HT1080 (cell line): Measurements from ENCODE around the gene C1GALT1. TPM values are rescaled to one million over a fixed set of nuclear protein-coding genes. Genes with fewer than 3 reads are reported as not detected.
"Not testable (repeated sequence)": the region's sequence is repeated elsewhere in the genome, so short reads cannot be mapped to it uniquely, and the experiment has no call there.

Source experiments
- DNase-seq: peaks from one replicate; pipeline ENCODE4 v3.0.0-alpha.2; 2015; ENCODE audit warnings: low read depth
- polyA plus RNA-seq, 2 experiments: library from polyadenylated mRNA; depleted of rRNA; stranded (reverse); fragments of >200 nt; gene quantifications; 2 replicates each; pipeline ENCODE4 v1.2.3, GENCODE V29; 2015
- total RNA-seq: library from RNA; depleted of rRNA; stranded (reverse); fragments of >200 nt; shearing (Covaris generic); gene quantifications from 2 replicates; pipeline ENCODE4 v1.2.3, GENCODE V29; 2014; rRNA removed

The C1GALT1 gene
- 31.6 and 41.8 TPM in 2 replicates for total RNA-seq
- 52.5 and 56.6 TPM in 2 replicates for polyA plus RNA-seq (2015; cell fraction: cytosol; rRNA removed)
- polyA plus RNA-seq (2015; cell fraction: nucleus; rRNA removed): 42.1 and 48.2 TPM in 2 replicates

DNA sequence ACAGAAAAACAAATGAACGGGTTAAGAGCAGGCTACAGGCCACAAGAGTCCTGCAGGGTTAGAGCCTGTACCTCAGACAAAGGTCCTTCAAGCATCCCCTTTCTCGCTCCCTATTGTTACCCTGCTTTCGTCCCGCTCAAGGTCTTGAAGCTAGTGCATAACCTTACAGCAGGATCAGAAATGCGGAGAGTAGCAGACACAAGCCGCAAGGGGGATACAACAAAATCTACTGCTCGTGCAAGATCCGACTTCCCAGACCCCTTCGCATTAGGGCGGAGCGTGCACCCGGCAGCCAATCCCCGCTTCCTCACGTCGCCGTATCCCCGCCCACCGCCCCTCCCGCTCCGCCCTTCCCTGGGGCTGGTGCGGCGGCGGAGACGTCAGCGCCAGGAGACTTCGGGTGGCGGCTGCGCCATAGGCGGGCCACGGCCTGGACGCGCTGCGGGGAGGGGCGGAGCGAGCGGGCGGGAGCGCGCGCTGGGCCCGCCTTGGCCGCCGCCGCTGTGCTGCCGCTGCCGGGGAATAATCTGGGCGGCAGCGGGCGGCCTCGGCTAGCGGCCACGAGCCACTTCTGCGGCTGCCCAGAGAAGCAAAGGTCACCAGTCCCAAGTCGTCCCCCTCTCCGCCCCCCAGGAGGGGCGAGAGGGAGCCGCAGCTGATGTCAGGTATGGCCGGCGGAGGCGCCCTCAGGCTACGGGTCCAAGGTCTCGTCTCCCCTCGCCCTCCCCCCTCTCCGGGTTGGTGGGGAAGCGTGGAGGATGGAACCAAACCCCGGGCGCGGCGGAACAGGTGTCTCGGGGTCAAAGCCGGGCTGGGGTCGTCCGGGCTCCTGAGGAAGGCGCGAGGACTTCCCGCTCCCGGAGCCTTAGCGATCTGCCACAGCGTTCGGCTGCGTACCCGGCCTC is at the start of gene C1GALT1:
Gene C1GALT1, plus strand, starts transcription at position 389 of the 905 bp plus-strand sequence. CDS start 51,776 bp downstream, outside the sequence.
- peak; percentile 95 for DNase-seq

DNA sequence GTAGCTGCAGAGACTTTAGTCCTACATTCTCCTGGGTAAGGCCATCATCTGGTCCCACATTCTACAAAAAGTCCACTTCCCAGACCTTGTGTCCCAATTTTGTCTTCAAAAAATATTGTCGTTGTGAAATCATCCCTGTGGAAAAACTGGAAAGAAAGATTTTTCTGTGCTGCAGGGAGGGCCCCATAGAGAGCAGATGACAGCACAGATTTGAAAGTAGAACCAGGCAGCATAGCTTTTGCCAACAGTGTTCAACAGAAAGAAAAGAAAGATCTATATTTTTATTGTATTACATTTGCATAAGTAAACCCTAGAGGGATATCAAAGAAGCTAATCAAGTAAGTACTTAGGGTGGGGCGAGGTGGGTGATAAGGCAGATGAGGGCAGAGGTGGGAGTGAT is 48.3 kb upstream of the C1GALT1 start:
- DNase-seq: no peak

DNA sequence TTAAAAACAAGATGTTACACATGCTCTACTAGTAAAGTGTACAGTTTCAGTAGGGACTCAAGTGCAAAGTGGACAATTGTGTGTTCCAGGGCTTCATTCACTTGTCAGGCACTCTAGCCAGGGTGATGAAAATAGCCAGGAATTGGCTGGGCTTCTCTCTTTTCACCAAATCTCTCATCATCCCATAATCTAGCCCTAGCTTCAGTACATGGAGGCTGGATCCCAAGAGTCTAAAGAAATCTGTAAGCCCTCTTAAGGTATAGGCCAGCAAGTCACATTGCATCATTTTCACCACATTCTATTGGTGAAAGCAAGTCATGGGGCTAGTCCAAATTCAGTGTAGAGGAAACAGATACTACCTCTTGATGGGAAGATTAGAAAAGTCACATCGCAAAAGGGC is 47.3 kb upstream of the C1GALT1 start:
- DNase-seq: no peak

- not testable (repeated sequence) for DNase-seq
Observed at GRCh38 chr7:7135924-7136323, 46.4 kb upstream of the C1GALT1 start.

GRCh38 chr7:7136466-7137381 is 45.6 kb upstream of the C1GALT1 start:
- DNase-seq: no peak

- DNase-seq: no peak
Observed at GRCh38 chr7:7138897-7139296, 43.4 kb upstream of the C1GALT1 start.

GRCh38 chr7:7143404-7143803 is 38.9 kb upstream of the C1GALT1 start:
- not testable (repeated sequence) for DNase-seq

DNA sequence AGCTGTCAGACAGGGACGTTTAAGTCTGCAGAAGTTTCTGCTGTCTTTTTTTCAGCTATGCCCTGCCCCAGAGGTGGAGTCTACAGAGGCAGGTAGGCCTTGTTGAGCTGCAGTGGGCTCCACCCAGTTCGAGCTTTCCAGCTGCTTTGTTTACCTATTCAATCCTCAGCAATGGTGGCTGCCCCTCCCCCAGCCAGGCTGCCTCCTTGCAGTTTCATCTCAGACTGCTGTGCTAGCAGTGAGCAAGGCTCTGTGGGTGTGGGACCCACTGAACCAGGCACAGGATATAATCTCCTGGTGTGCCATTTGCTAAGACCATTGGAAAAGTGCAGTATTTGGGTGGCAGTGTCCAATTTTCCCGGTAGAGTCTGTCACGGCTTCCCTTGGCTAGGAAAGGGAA is 37.2 kb upstream of the C1GALT1 start:
- DNase-seq: not testable (repeated sequence)

GRCh38 chr7:7146837-7147236 is 35.5 kb upstream of the C1GALT1 start:
- no peak for DNase-seq

DNA sequence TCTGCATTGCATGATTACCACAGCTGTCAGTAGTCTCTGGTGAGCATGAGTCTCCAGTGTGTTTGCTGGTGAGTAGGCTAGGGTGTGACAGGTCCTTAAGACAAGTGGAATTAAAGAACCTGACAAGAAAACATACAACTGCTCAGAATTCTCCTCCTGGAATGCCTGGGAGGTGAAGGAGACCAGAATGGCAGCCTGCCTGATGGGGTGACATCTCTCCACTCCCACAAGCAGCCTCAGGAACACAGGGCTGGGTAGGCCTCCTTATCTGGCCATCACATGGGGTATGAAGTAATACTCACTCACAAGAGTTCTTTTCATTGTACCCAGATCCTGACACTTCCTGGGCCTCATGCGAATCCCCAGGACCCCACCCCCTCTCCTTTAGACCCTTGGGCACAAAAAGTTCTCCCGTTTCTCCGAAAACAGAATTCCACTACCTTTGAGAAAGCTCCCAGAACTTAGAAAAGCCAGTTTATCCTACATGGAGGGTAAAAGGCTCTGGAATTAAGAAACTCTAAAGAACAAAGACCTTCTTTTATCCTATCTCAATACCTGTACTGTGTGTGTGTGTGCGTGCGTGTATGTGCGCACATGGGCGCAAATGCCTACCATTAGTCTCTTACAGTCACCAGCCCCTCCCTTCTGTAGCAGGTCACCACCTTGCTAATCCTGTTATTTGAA is 33.4 kb upstream of the C1GALT1 start:
- DNase-seq: no peak

DNA sequence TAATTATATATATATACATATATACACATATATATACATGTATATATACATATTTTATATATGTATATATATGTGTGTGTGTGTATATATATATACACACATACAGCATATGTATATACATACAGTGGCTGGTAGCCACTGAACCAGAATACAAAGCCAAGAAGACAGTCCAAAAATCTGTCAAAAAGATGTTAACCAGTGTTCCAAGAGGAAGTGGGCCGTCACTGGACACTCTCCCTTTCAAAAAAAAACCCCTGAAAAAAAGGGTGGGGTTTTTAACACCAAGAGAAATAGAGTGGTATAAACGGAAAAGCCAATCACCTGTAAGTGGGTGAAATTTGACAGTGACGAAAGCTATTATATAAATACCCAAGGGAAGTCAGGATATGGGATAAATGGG is 31.1 kb upstream of the C1GALT1 start:
- DNase-seq: no peak

DNA sequence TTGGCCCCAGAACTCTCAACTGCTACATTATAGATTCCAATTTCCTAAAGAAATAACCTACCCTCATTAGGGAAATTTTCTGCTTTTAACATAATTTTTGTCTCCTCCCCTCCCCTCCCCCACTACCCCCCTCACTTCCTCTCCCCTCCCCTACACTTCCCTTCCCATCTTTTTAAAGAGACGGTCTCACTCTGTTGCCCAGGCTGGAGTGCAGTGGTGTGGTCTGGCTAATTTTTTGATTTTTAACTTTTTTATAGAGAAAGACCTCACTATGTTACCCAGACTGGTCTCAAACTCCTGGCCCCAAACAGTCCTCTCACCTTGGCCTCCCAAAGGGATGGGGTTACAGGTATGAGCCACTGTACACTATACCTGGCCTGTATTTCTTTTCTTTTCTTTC is 30.5 kb upstream of the C1GALT1 start:
- no peak for DNase-seq

GRCh38 chr7:7152315-7152714 is 30.0 kb upstream of the C1GALT1 start:
- DNase-seq: no peak

GRCh38 chr7:7154355-7154754 is 28.0 kb upstream of the C1GALT1 start:
- not testable (repeated sequence) for DNase-seq

DNA sequence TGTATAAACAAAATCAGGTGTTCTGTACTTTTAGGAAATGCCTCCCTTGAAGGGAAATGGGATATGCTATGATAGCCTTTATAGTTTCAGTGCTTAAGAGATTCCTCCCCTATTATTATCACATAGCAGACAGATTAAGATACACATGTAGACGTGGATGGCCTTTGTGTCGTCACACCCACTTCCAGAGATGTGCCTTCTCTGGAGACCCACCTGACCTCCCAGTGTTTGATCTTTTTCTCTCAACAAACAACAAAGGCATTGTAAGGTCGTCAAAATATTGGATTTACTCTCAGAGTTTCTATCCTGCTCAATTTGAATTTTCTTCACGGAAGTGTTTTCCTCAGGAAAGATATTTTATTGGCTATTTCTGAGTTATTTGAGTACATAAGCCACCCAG is 25.7 kb upstream of the C1GALT1 start:
- DNase-seq: no peak

DNA sequence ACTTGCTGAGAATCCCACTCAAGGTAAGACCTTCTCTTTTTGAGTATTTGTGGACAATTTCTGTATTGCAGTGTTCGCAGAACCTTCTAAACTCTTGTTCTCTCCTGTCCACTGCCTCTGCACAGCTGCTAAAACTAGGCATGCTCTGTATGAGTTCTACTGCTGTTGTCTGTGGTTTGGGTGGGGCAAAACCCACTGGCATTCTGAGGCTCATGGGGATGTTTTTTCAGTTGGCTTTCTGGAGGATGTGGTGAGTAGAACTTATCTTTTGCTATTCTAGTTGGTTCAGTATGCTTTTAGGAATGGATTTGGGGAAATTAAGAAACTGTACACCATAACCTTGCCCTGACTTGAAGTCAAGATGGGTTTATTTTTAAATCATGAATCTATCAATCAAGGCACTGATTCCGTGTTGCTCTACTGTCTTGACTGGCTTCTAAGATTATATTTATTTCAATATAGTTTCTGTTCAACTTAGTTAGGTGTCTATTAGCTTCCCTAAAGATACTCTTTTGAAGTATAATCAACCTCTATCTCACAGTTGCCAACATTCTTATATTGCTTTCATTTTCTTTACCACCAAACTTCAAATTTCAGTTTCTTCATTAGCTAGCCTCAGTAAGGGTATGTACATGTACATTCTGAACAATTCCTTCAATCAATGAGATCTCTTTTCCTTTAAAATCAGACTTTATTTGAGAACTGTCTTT is 25.0 kb upstream of the C1GALT1 start:
- DNase-seq: peak; percentile 89

GRCh38 chr7:7157887-7158271 is 24.5 kb upstream of the C1GALT1 start:
- peak; percentile 54 for DNase-seq

DNA sequence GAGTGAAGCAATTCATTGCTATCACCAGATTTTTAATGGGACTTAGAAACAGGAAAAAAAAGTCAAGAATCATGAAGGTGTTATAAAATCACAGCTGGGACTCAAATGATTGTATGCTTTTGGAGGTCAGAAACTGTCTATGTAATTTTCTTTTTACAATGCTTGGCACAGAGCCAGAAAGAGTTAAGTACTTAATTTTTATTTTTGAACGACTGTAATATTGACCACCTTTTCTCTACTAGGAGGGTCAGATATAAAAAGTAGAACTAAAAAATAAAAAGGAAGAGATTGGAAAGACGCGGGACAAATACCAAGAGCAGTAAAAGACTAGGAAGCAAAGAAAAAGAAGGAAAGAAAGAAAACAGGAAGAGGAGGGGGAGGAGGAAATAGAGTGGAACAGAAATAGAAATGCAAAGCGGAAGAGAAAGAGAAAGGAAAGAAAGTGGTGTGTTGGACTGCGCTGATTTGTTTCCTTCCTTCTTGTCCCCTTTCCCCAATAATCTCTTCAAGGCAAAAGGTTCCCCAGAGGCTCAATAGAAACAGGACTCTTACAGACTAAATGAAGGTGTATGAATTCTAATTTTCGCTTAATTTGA is 23.2 kb upstream of the C1GALT1 start:
- DNase-seq: no peak

DNA sequence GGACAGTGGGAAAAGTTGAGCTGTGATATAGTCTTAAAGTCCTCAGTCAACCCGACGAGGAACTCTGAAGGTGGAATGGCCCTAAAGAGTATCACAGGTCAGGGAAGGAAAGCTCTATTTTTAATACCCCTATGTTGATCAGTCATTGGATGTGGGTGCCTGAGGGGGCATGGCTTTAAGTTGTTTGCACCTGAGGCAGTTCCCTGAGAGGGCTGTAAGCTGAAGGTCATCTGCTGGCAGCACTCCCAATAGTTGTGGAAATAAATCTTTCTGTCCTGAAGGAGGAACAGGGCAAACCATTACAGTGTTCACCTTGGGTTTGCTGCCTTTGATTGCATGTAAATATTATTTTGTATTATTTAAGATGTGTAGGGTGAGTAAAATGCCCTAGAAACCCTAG is 17.8 kb upstream of the C1GALT1 start:
- DNase-seq: no peak

GRCh38 chr7:7165372-7165771 is 17.0 kb upstream of the C1GALT1 start:
- no peak for DNase-seq
